ENCODE results near the gene ADPRH. TPM values are rescaled to one million over a fixed set of nuclear protein-coding genes. Genes with fewer than 3 reads are reported as not detected.

Gene ADPRH
- total RNA-seq, 1 donor from 2014 or later, result 2.6 TPM

DNA sequence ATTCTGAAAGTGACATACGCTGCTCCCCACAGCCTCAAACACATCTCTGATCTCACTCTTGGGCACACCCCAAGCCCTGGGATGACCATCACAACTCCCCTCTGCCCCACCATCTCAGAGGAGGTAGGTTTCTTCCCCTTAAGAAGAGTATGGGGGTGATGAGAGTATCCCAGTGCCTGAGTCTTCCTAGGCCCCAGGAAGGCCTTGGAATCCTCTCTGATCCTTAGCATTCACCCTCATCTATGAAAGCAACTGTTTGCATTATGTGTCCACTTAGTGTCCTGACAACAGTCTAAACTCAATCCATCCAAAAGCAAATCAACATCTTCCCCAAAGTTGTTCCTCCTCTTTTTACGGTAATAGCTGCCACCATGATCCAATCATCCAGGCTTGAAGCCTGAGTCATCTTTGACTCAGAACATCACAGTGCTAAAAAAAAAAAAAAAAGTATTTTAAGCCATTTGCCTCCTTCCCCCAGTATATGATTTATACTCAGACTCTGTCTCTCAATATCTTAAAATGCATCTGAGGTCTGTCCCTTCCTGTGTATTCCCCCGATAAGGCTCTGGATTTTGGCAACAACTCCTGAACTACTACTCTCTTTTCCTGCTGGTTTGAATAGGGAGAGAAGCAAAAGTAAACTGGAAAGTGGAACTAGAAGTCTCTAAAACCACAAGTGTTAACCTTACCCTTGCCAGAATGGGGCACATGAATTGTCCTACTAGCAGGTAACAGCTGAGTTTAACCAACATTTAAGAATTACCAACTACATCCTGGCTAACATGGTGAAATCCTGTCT is 58.6 kb downstream of the ADPRH start:
- Histone ChIP-seq H3K36me3 (ENCODE audit: insufficient read depth, low read length) (no peaks in the 10 kb centered on the region), H3K27ac (ENCODE audit: low read depth, low read length) (peak overlapping the region; percentile 84), H3K9ac (ENCODE audit: low read length) (peak overlapping the region; percentile 56), H2AFZ (ENCODE audit: low read depth, low read length) (peak overlapping the region; percentile 51), H3K27me3 (ENCODE audit: insufficient read depth, low read length) (no peaks in the 10 kb centered on the region), H3K79me2 (ENCODE audit: insufficient read depth, low read length) (no peaks in the 10 kb centered on the region), H3K9me3 (ENCODE audit: insufficient read depth, low read depth, low read length) (no peaks in the 10 kb centered on the region), H3K4me1 (ENCODE audit: insufficient read depth, low read length) (peaks cover 23% of the 10 kb centered on the region), H3K4me3 (ENCODE audit: insufficient read depth, low read depth, low read length) (no peak overlapping the region), H4K20me1 (ENCODE audit: insufficient read depth, low read length) (no peaks in the 10 kb centered on the region), H3K4me2 (ENCODE audit: low read length) (peak overlapping the region; percentile 70)
- peaks cover 39% of the 10 kb centered on the region for H3K4me1 Mint-ChIP-seq (ENCODE audit: low read depth, unreplicated experiment)
- no peaks in the 10 kb centered on the region for H3K36me3 Mint-ChIP-seq (ENCODE audit: low read depth, unreplicated experiment)
- H3K9me3 Mint-ChIP-seq (ENCODE audit: unreplicated experiment), result no peaks in the 10 kb centered on the region
- peak overlapping the region; percentile 58 for H3K4me3 Mint-ChIP-seq (ENCODE audit: unreplicated experiment)
- TF ChIP-seq EZH2 (IDR thresholded peaks at IDR 0.05; ENCODE audit: insufficient read depth, low read length), result no peak
- TF ChIP-seq, protein P1, sequence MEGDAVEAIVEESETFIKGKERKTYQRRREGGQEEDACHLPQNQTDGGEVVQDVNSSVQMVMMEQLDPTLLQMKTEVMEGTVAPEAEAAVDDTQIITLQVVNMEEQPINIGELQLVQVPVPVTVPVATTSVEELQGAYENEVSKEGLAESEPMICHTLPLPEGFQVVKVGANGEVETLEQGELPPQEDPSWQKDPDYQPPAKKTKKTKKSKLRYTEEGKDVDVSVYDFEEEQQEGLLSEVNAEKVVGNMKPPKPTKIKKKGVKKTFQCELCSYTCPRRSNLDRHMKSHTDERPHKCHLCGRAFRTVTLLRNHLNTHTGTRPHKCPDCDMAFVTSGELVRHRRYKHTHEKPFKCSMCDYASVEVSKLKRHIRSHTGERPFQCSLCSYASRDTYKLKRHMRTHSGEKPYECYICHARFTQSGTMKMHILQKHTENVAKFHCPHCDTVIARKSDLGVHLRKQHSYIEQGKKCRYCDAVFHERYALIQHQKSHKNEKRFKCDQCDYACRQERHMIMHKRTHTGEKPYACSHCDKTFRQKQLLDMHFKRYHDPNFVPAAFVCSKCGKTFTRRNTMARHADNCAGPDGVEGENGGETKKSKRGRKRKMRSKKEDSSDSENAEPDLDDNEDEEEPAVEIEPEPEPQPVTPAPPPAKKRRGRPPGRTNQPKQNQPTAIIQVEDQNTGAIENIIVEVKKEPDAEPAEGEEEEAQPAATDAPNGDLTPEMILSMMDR (IDR thresholded peaks at IDR 0.05; ENCODE audit: insufficient read depth, low read depth, low read length), result no peak
- no peaks in the 10 kb centered on the region for H3K27me3 Mint-ChIP-seq (ENCODE audit: low read depth, unreplicated experiment)
- H3K27ac Mint-ChIP-seq (ENCODE audit: unreplicated experiment), result peak overlapping the region; percentile 98
- DNase-seq (ENCODE audit: low read depth) (peak; percentile 93), FAIRE-seq (peak; percentile 93)

Other genes with a start within 250 kb of the ADPRH start
- 53.4 and 59.4 TPM in 2 replicates for gene TMEM39A, start 115.9 kb upstream of the ADPRH start, total RNA-seq
- 15.1 and 16.4 TPM in 2 replicates for gene POGLUT1, start 110.5 kb upstream of the ADPRH start, total RNA-seq
- gene TIMMDC1, start 80.9 kb upstream of the ADPRH start, total RNA-seq, result 109 and 116 TPM in 2 replicates
- gene CD80, start 19.9 kb upstream of the ADPRH start, total RNA-seq, result not detected in 2 replicates
- gene PLA1A, start 18.4 kb downstream of the ADPRH start, total RNA-seq, result 0.91 and 2.0 TPM in 2 replicates
- gene POPDC2, start 81.1 kb downstream of the ADPRH start, total RNA-seq, result 1.8 and 2.1 TPM in 2 replicates
- gene COX17, start 97.9 kb downstream of the ADPRH start, total RNA-seq, result 22.8 and 24.3 TPM in 2 replicates
- 0.16 TPM in 1 of 2 replicates, not detected in the other for gene CFAP91, start 123.5 kb downstream of the ADPRH start, total RNA-seq
- gene NR1I2, start 202.6 kb downstream of the ADPRH start, total RNA-seq, result not detected in 2 replicates